GM19240 (cell line): ENCODE measurements around the gene C7orf57.
"Not testable (repeated sequence)": the region's sequence is repeated elsewhere in the genome, so short reads cannot be mapped to it uniquely, and the experiment has no call there.

Experiments
- DNase-seq: peaks from one replicate; pipeline ENCODE4 v3.0.0; 2011; ENCODE audit warnings: low spot score; ENCODE audit not compliant: insufficient read length

The C7orf57 gene

DNA sequence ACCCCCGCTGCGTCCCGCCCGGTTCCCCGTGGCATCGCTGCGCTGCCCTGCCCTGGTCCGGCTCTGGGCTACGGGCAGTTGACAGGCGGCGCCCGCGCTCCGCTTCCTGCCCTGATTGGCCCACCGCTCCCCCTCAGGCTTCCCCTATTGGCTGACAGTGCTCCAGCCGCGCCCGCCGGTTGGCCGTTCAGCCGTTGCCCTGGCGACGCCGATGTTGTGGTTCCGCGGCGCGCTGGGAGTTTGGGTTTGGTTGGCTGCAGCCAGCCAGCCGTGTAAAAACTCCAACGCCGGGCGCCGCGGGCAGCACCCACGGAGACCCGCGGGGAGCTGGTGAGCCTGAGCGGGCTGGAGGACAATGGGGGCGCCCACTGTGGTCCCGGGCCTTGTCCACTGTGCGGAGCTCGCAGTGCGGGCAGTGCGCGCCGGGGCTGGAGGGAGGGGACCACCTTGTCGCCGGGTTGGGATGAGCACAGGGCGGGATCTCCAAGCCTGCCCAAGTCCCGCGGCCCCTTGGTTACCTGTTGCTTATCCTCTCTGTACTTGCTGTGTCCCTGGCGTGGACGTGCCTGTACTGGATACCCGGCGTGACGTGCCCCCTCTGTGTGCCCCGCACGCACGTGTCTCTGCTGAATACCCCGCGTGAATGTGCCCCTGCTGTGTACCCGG is at the start of gene C7orf57:
Gene C7orf57, plus strand, starts transcription at position 243 of the 666 bp plus-strand sequence. CDS start 766 bp downstream, outside the sequence.
- peak; percentile 74 for DNase-seq

- DNase-seq: no peak
Observed at GRCh38 chr7:47988496-47989386, 46.6 kb upstream of the C7orf57 start.

DNA sequence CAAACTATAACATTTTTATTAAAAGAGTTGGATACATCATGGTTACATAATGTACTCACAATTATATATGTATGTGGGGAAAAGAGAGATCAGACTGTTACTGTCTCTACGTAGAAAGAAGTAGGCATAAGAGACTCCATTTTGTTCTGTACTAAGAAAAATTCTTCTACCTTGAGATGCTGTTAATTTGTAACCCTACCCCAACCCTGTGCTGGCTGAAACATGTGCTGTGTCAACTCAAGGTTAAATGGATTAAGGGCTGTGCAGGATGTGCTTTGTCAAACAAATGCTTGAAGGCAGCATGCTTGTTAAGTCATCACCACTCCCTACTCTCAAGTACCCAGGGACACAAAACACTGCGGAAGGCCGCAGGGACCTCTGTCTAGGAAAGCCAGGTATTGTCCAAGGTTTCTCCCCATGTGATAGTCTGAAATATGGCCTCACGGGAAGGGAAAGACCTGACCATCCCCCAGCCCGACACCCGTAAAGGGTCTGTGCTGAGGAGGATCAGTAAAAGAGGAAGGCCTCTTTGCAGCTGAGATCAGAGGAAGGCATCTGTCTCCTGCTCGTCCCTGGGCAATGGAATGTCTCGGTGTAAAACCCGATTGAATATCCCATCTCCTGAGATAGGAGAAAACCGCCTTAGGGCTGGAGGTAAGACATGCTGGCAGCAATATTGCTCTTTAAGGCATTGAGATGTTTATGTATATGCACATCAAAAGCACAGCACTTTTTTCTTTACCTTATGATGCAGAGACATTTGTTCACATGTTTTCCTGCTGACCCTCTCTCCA is 45.5 kb upstream of the C7orf57 start:
- not testable (repeated sequence) for DNase-seq

DNA sequence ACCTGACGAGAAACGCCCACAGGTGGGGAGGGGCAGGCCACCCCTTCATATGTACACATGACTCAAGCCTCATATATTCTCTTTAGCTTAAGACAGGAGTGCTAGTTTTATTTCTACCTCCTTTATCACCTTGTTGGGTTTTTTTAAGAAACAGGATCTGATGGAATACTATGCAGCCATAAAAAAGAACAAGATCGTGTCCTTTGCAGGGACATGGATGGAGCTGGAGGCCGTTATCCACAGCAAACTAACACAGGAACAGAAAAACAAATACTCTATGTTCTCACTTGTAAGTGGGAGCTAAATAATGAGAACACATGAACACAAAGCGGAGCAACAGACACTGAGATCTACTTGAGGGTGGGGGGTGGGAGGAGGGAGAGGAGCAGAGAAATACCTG is 44.8 kb upstream of the C7orf57 start:
- DNase-seq: no peak

DNA sequence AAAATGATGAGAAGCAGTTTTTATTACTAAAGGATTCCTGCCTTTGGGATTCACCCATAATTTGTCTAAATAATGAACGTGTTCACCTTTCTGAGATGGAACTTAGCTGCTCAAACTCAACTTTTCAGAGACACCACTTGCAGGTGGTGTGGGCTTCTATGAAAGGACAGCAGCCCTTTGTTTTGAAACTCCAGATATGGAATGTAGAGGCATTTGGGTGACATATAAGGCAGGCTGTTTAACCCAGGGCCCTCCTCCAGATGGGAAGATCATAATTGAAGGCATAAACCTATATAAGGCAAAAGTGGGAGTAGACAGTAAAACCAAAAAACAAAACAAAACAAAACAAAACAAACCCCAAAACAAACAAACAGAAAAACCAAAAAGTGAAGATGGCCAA is 44.1 kb upstream of the C7orf57 start:
- DNase-seq: no peak

- DNase-seq: peak; percentile 77
Observed at GRCh38 chr7:47991741-47992311, 43.5 kb upstream of the C7orf57 start.

DNA sequence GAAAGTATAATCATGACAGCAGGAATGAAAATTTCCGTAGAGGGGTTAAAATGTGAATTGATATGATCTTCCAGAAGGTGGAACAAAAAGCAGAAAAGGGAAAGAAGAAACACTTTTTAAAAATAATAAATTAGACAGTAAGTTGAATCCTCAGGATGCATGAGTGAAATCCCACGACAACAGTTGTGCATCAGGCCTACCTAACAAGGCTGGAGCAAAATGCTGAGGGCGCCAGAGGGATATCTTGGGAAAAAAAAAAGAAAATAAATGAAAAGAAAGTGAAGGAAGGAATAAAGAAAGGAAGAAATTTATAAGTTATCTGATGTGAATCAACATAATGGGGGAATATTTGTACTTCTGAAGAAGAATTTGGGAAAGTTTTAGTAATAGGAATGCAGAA is 42.9 kb upstream of the C7orf57 start:
- no peak for DNase-seq

GRCh38 chr7:47999413-47999812 is 35.9 kb upstream of the C7orf57 start:
- no peak for DNase-seq

- DNase-seq: not testable (repeated sequence)
Observed at GRCh38 chr7:48000164-48000563, 35.2 kb upstream of the C7orf57 start.

- no peak for DNase-seq
Observed at GRCh38 chr7:48004032-48004431, 31.3 kb upstream of the C7orf57 start.

- no peak for DNase-seq
Observed at GRCh38 chr7:48004638-48005037, 30.7 kb upstream of the C7orf57 start.

- DNase-seq: no peak
Observed at GRCh38 chr7:48006866-48007265, 28.5 kb upstream of the C7orf57 start.

GRCh38 chr7:48009257-48009656 is 26.1 kb upstream of the C7orf57 start:
- DNase-seq: no peak

DNA sequence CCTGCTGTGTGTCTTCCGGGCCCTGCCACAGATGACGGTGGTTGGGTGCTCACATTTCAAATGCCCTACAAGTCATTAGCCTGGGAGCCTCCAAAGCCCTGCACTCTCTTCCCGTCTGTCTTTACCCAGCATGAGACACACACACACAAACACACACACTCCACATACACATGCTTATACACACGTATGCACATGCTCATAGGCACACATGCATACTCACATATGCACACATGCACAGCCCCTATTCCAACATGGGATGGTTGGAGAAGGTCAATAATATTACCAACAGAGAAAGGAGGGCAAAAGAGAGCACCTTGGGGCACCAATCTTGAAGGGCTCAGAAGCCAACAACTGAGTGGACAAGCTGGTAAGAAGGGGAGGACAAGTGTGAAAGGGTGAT is 25.4 kb upstream of the C7orf57 start:
- no peak for DNase-seq

DNA sequence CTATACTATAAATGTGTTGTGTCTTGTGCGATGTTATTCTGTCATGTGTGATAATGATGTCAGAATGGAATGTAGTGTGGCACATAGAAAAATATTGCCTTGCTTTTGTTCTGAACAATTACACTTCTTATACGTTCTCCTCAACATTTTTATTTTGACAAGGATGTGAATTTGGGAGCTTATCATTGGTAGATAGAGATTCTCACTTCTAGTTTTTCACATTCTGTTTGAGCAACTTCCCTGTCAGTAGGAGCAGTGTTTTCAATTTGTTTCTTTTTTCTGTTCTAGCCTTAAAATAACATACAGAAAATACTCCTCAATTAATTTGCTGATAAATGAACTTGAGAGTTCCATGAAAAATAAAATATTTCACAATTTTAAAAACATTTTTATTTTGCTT is 24.0 kb upstream of the C7orf57 start:
- no peak for DNase-seq

- no peak for DNase-seq
Observed at GRCh38 chr7:48011951-48012350, 23.4 kb upstream of the C7orf57 start.

GRCh38 chr7:48016641-48017040 is 18.7 kb upstream of the C7orf57 start:
- no peak for DNase-seq

GRCh38 chr7:48017674-48018073 is 17.7 kb upstream of the C7orf57 start:
- DNase-seq: no peak

GRCh38 chr7:48025624-48026023 is 9.7 kb upstream of the C7orf57 start:
- no peak for DNase-seq

DNA sequence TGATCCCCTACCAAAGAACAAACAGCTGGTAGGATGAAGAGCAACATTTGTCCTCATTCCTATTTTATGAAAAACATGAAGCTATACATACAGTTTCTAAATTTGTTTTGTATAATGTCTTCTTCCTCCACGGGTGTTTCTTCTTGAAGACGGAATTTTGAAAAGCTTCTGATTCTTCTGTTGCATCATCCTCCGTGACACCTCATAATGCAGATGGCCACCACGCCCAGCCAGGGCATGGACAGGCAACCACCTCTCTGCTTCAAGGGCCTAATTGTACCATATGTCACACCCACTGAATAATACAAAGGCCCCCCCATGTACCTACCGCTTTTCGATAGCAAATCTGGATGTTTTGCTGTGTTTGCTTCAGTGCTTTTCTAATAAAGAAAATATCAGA is 6.4 kb upstream of the C7orf57 start, which contains the start of gene SUN3:
Gene SUN3, minus strand, starts transcription at position 170 of the 400 bp plus-strand sequence. Its CDS starts 169 bp downstream, at position 1.
- no peak for DNase-seq

GRCh38 chr7:48031111-48031510 is 4.2 kb upstream of the C7orf57 start:
- DNase-seq: no peak
